ENCODE results near the gene GRAP2. TPM values are rescaled to one million over a fixed set of nuclear protein-coding genes. Genes with fewer than 3 reads are reported as not detected.
A peak's percentile ranks its signal among the peaks of the same experiment; 100 is the strongest.

GRAP2 gene
- total and polyA plus RNA-seq, 9 of the 15 experiments (the other 6 are each of a cell fraction or from before 2014, with no cell fraction given), result 4.8 to 88.7 (median 60.4) TPM

DNA sequence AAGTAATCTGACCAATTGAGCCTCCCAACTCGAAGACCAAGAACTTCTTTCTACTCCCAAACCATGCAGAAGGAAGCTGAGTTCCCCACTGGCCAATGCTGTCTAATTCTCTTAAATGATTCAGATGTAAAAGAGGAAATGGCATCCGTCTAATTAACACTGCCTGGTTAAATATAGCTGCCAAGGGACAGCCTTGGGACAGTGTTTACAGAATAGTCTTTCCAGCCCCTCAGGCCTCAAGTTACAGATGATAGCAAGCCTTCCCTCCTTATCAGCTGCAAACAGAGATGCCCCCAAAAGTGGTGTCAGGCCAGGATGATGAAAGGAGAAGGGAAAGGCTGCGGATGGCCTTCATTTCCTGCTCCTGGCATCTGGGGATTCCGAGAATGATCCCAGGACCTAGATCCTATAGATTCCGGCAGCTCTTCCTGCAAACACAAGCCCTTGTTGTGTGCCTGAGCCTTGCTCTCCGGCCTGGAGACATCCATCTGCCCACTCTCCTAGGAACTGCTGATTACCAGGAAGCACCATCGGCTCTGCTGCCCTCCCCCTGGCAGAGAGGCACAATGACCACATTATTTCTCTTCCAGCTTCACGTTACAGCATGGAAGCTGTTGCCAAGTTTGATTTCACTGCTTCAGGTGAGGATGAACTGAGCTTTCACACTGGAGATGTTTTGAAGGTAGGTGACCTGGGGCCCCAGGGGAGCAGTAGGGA lies 45.8 kb downstream of the GRAP2 start (continued):
- TF ChIP-seq, protein P1, sequence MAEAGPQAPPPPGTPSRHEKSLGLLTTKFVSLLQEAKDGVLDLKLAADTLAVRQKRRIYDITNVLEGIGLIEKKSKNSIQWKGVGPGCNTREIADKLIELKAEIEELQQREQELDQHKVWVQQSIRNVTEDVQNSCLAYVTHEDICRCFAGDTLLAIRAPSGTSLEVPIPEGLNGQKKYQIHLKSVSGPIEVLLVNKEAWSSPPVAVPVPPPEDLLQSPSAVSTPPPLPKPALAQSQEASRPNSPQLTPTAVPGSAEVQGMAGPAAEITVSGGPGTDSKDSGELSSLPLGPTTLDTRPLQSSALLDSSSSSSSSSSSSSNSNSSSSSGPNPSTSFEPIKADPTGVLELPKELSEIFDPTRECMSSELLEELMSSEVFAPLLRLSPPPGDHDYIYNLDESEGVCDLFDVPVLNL (CRISPR knock-in tag; IDR thresholded peaks at IDR 0.05; ENCODE audit: low read depth), result no peak
- no peak for TF ChIP-seq FIP1L1 (IDR thresholded peaks at IDR 0.05; ENCODE audit: low read depth, low read length, poor library complexity, severe bottlenecking)
- TF ChIP-seq, protein P2, sequence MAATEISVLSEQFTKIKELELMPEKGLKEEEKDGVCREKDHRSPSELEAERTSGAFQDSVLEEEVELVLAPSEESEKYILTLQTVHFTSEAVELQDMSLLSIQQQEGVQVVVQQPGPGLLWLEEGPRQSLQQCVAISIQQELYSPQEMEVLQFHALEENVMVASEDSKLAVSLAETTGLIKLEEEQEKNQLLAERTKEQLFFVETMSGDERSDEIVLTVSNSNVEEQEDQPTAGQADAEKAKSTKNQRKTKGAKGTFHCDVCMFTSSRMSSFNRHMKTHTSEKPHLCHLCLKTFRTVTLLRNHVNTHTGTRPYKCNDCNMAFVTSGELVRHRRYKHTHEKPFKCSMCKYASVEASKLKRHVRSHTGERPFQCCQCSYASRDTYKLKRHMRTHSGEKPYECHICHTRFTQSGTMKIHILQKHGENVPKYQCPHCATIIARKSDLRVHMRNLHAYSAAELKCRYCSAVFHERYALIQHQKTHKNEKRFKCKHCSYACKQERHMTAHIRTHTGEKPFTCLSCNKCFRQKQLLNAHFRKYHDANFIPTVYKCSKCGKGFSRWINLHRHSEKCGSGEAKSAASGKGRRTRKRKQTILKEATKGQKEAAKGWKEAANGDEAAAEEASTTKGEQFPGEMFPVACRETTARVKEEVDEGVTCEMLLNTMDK (IDR thresholded peaks at IDR 0.05; ENCODE audit: borderline replicate concordance, insufficient read depth, low read depth, low read length, poor library complexity, severe bottlenecking), result no peak
- TF ChIP-seq TEAD2 (tag; IDR thresholded peaks at IDR 0.05), result no peak
- TF ChIP-seq SP1 (CRISPR knock-in tag; IDR thresholded peaks at IDR 0.05), result no peak
- TF ChIP-seq NR2F6 (CRISPR knock-in tag; IDR thresholded peaks at IDR 0.05), result no peak
- TF ChIP-seq RBFOX2 (IDR thresholded peaks at IDR 0.05; ENCODE audit: low read depth, low read length), result no peak; the same call in 1 of the 2 replicates
- TF ChIP-seq HNRNPL (IDR thresholded peaks at IDR 0.05; ENCODE audit: low read depth, low read length), result no peak
- TF ChIP-seq, protein P3, sequence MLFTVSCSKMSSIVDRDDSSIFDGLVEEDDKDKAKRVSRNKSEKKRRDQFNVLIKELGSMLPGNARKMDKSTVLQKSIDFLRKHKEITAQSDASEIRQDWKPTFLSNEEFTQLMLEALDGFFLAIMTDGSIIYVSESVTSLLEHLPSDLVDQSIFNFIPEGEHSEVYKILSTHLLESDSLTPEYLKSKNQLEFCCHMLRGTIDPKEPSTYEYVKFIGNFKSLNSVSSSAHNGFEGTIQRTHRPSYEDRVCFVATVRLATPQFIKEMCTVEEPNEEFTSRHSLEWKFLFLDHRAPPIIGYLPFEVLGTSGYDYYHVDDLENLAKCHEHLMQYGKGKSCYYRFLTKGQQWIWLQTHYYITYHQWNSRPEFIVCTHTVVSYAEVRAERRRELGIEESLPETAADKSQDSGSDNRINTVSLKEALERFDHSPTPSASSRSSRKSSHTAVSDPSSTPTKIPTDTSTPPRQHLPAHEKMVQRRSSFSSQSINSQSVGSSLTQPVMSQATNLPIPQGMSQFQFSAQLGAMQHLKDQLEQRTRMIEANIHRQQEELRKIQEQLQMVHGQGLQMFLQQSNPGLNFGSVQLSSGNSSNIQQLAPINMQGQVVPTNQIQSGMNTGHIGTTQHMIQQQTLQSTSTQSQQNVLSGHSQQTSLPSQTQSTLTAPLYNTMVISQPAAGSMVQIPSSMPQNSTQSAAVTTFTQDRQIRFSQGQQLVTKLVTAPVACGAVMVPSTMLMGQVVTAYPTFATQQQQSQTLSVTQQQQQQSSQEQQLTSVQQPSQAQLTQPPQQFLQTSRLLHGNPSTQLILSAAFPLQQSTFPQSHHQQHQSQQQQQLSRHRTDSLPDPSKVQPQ (CRISPR knock-in tag; IDR thresholded peaks at IDR 0.05; ENCODE audit: borderline replicate concordance), result no peak
- TF ChIP-seq ZNF274 (IDR thresholded peaks at IDR 0.05; ENCODE audit: borderline replicate concordance, low read depth, low read length), result no peak
- TF ChIP-seq, protein P4, sequence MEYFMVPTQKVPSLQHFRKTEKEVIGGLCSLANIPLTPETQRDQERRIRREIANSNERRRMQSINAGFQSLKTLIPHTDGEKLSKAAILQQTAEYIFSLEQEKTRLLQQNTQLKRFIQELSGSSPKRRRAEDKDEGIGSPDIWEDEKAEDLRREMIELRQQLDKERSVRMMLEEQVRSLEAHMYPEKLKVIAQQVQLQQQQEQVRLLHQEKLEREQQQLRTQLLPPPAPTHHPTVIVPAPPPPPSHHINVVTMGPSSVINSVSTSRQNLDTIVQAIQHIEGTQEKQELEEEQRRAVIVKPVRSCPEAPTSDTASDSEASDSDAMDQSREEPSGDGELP (CRISPR knock-in tag; IDR thresholded peaks at IDR 0.05; ENCODE audit: borderline replicate concordance), result peak; percentile 69; the same call in 1 of the 2 replicates
- no peak for TF ChIP-seq KAT7 (CRISPR knock-in tag; IDR thresholded peaks at IDR 0.05; ENCODE audit: borderline replicate concordance)
- TF ChIP-seq, protein P5, sequence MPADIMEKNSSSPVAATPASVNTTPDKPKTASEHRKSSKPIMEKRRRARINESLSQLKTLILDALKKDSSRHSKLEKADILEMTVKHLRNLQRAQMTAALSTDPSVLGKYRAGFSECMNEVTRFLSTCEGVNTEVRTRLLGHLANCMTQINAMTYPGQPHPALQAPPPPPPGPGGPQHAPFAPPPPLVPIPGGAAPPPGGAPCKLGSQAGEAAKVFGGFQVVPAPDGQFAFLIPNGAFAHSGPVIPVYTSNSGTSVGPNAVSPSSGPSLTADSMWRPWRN (IDR thresholded peaks at IDR 0.05; ENCODE audit: low read depth), result peak; percentile 68; the same call in 1 of the 2 replicates
- peak; percentile 89 for TF ChIP-seq MEF2A (IDR thresholded peaks at IDR 0.05; ENCODE audit: control insufficient read depth, low read depth, low read length)
- TF ChIP-seq, protein P6, sequence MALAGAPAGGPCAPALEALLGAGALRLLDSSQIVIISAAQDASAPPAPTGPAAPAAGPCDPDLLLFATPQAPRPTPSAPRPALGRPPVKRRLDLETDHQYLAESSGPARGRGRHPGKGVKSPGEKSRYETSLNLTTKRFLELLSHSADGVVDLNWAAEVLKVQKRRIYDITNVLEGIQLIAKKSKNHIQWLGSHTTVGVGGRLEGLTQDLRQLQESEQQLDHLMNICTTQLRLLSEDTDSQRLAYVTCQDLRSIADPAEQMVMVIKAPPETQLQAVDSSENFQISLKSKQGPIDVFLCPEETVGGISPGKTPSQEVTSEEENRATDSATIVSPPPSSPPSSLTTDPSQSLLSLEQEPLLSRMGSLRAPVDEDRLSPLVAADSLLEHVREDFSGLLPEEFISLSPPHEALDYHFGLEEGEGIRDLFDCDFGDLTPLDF (CRISPR knock-in tag; IDR thresholded peaks at IDR 0.05), result no peak
- TF ChIP-seq ARID1B (IDR thresholded peaks at IDR 0.05), result peak; percentile 98
- peak; percentile 44; the same call in 1 of the 2 replicates for TF ChIP-seq GABPB1 (CRISPR knock-in tag; IDR thresholded peaks at IDR 0.05)
- TF ChIP-seq U2AF2 (optimal IDR thresholded peaks at IDR 0.05; ENCODE audit: low read depth, low read length), result no peak

Data from K562 (cell line).